Loucy (cell line): ENCODE measurements around the gene C16orf54.
A peak's percentile ranks its signal among the peaks of the same experiment; 100 is the strongest.

Experiments used
- H2AFZ ChIP-seq: fragments of 200-600 bp; sonication (generic); 2 replicates; pipeline ENCODE4 v1.6.0; 2016; ENCODE audit warnings: antibody characterized with exemption, mild to moderate bottlenecking, low read length, moderate library complexity
- H3F3A ChIP-seq: fragments of 200-600 bp; 2 replicates; pipeline ENCODE4 v1.6.0; 2016; ENCODE audit warnings: antibody characterized with exemption, low read depth, mild to moderate bottlenecking
- H3K27me3 ChIP-seq: fragments of 200-600 bp; sonication (generic); 2 replicates; pipeline ENCODE4 v1.6.1; 2014; ENCODE audit warnings: low read length, mild to moderate bottlenecking; ENCODE audit not compliant: insufficient read depth, poor library complexity, severe bottlenecking
- H3K36me3 ChIP-seq: fragments of 200-600 bp; sonication (generic); 2 replicates; pipeline ENCODE4 v1.6.1; 2016; ENCODE audit warnings: low read length; ENCODE audit not compliant: insufficient read depth
- H3K4me1 ChIP-seq: fragments of 200-600 bp; sonication (generic); 2 replicates; pipeline ENCODE4 v1.5.1; 2014; ENCODE audit warnings: low read length, mild to moderate bottlenecking; ENCODE audit not compliant: insufficient read depth, poor library complexity, severe bottlenecking
- H3K4me2 ChIP-seq: fragments of 200-600 bp; sonication (generic); 2 replicates; pipeline ENCODE4 v1.6.0; 2014; ENCODE audit warnings: antibody characterized with exemption, low read length, low read depth, mild to moderate bottlenecking; ENCODE audit not compliant: poor library complexity, severe bottlenecking
- H3K4me3 ChIP-seq: fragments of 200-600 bp; sonication (generic); 2 replicates; pipeline ENCODE4 v1.5.1; 2014; ENCODE audit warnings: low read length, mild to moderate bottlenecking, mixed read lengths; ENCODE audit not compliant: poor library complexity, severe bottlenecking
- H3K79me2 ChIP-seq: fragments of 200-600 bp; sonication (generic); 2 replicates; pipeline ENCODE4 v1.6.1; 2014; ENCODE audit warnings: low read length; ENCODE audit not compliant: insufficient read depth
- H3K9ac ChIP-seq: fragments of 200-600 bp; sonication (generic); 2 replicates; pipeline ENCODE4 v1.6.0; 2014; ENCODE audit warnings: mild to moderate bottlenecking, low read depth, low read length, moderate library complexity; ENCODE audit not compliant: poor library complexity, severe bottlenecking
- H3K9me2 ChIP-seq: fragments of 200-600 bp; sonication (generic); replicated peaks from 2 replicates; pipeline ENCODE4 v1.6.1; 2016; ENCODE audit warnings: low read depth, low read length, mixed read lengths
- H3K9me3 ChIP-seq: fragments of 200-600 bp; sonication (generic); 2 replicates; pipeline ENCODE4 v1.6.1; 2014; ENCODE audit warnings: mild to moderate bottlenecking, antibody characterized with exemption, low read length, low read depth; ENCODE audit not compliant: insufficient read depth
- H4K20me1 ChIP-seq: fragments of 200-600 bp; sonication (generic); 2 replicates; pipeline ENCODE4 v1.6.0; 2014; ENCODE audit warnings: antibody characterized with exemption, low read length, mild to moderate bottlenecking; ENCODE audit not compliant: insufficient read depth, poor library complexity, severe bottlenecking
- EZH2phosphoT487 ChIP-seq: fragments of 200-600 bp; IDR thresholded peaks from 2 replicates; pipeline ENCODE4 v1.6.1; 2018; ENCODE audit warnings: antibody characterized with exemption, mild to moderate bottlenecking, moderate library complexity, borderline replicate concordance
- TF ChIP-seq, protein P1 (sequence below): fragments of 200-600 bp; sonication (generic); conservative IDR thresholded peaks from 2 replicates; pipeline ENCODE4 v1.5.1; 2014; ENCODE audit warnings: mild to moderate bottlenecking, antibody characterized with exemption, low read length

Gene C16orf54

DNA sequence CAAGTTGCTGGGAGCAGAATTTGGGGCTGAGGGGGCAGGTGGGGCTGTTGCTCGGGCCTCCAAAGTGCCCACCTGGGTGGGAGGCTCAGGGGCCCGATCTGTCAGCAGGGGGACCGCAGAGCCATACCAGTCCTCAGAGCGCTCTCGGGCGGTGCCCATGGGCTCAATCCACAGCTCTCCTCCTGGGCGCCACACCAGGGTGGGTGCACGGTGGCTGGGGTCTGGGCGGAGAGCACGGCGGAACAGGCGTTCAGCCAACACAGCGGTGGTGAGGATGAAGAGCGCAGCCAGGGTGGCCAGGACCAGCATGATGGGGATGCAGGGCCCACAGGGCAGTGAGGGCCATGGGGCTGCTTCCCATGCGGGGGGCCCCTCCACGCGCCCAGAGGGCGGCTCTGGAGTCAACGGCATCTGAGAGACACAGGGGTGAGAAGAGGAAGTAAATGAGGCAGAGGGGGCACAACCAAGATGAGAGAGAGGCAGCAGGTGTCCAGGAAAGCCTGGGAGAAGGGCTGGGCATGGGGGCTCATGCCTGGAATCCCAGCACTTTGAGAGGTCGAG is 1.2 kb downstream of the C16orf54 start:
- Histone ChIP-seq H4K20me1 (no peaks in the 10 kb centered on the region), H3K9ac (peak overlapping the region; percentile 87), H3K4me3 (peak overlapping the region; percentile 82), H3K27me3 (no peaks in the 10 kb centered on the region), H3K9me2 (no peaks in the 10 kb centered on the region), H3K36me3 (no peaks in the 10 kb centered on the region), H3F3A (no peaks in the 10 kb centered on the region), H3K9me3 (no peaks in the 10 kb centered on the region), H3K79me2 (peaks cover 35% of the 10 kb centered on the region), H2AFZ (no peak overlapping the region), H3K4me1 (peaks cover 55% of the 10 kb centered on the region), H3K4me2 (peak overlapping the region; percentile 91)
- TF ChIP-seq, protein P1, sequence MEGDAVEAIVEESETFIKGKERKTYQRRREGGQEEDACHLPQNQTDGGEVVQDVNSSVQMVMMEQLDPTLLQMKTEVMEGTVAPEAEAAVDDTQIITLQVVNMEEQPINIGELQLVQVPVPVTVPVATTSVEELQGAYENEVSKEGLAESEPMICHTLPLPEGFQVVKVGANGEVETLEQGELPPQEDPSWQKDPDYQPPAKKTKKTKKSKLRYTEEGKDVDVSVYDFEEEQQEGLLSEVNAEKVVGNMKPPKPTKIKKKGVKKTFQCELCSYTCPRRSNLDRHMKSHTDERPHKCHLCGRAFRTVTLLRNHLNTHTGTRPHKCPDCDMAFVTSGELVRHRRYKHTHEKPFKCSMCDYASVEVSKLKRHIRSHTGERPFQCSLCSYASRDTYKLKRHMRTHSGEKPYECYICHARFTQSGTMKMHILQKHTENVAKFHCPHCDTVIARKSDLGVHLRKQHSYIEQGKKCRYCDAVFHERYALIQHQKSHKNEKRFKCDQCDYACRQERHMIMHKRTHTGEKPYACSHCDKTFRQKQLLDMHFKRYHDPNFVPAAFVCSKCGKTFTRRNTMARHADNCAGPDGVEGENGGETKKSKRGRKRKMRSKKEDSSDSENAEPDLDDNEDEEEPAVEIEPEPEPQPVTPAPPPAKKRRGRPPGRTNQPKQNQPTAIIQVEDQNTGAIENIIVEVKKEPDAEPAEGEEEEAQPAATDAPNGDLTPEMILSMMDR, result no peak
- no peak for TF ChIP-seq EZH2phosphoT487

DNA sequence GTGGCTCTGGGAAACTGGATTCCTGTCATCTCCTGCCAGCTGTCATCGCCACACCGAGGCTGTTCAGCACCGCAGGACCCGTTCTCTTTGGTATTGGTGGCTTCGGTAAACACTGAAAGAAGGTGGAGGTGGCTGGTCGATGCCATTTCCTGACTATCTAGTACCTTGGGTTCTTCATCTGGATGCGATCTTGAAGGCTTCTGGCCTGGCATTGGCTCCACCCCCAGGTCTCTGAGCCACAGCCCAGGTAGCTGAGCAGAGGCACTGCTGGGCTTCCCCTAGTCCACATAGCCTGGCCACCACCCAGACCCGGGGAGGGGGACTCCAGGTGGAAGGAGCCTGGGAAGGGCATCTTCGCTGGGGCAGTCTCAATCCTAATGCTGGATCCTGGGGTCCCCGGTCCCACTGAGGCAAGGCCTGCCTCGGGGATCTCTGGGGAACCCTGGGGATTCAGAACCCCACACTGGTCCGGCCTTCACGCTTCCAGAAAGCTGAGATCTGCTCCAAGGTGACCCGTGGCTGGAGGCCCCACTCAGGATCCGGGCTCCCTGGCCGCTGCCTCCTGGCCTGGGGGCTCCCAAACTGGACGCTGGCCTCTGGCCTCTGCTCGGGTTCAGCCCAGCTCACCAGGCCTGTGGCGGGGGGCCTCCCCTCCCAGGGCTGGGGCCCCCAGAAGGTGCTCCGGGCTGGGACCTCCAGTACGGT is 1.8 kb downstream of the C16orf54 start:
- Histone ChIP-seq H4K20me1 (no peaks in the 10 kb centered on the region), H3K4me1 (peaks cover 58% of the 10 kb centered on the region), H3K9me3 (no peaks in the 10 kb centered on the region), H3K4me3 (peak overlapping the region; percentile 82), H3K9ac (peak overlapping the region; percentile 87), H3K36me3 (no peaks in the 10 kb centered on the region), H2AFZ (no peak overlapping the region), H3K4me2 (peak overlapping the region; percentile 91), H3F3A (no peaks in the 10 kb centered on the region; the same call in 1 of the 2 replicates), H3K27me3 (no peaks in the 10 kb centered on the region), H3K9me2 (no peaks in the 10 kb centered on the region), H3K79me2 (peaks cover 35% of the 10 kb centered on the region)
- no peak for TF ChIP-seq EZH2phosphoT487
- TF ChIP-seq, protein P1, result no peak

DNA sequence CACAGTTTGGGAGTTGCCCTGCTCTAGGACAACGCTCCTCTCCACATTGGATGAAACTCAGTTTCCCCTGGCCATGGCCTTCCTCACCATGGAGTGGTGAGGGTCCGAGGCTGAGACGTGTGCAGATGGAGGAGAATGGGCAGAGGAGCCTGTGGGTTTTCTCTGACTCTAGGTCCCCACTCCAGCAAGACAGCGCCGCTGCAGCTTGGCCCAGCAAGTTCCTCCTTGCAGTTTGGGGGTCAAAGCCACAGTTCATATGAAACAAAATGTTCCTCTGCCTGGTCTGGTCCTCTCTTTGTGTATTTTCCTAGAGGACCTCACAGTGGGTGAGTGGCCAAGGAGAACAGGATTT is 2.3 kb downstream of the C16orf54 start:
- TF ChIP-seq EZH2phosphoT487, result no peak
- TF ChIP-seq, protein P1, result no peak
- Histone ChIP-seq H3K79me2 (peaks cover 35% of the 10 kb centered on the region), H3F3A (no peaks in the 10 kb centered on the region; the same call in 1 of the 2 replicates), H3K4me1 (peaks cover 60% of the 10 kb centered on the region), H3K9me3 (no peaks in the 10 kb centered on the region), H3K9ac (peak overlapping the region; percentile 87), H3K36me3 (no peaks in the 10 kb centered on the region), H3K4me3 (no peak overlapping the region), H3K9me2 (no peaks in the 10 kb centered on the region), H3K4me2 (peak overlapping the region; percentile 91), H3K27me3 (no peaks in the 10 kb centered on the region), H4K20me1 (no peaks in the 10 kb centered on the region), H2AFZ (no peak overlapping the region)
